SK-N-SH treated with all-trans-retinoic acid at 6 μM for 48 hours (cell line): Measurements from ENCODE around the gene GCNT4.

ENCODE experiments used
- ATAC-seq: fragments of 200-7000 bp; cut with Tn5 transposase; 3 replicates; pipeline ENCODE4 v1.9.1; 2020; ENCODE audit warnings: mild to moderate bottlenecking, moderate library complexity
- ARNTL ChIP-seq: fragments of 450-650 bp; formaldehyde crosslinking; IDR thresholded peaks from 2 replicates; pipeline ENCODE4 v1.5.0; 2020; ENCODE audit warnings: low read depth, mild to moderate bottlenecking, moderate library complexity, borderline replicate concordance
- CSDC2 ChIP-seq: fragments of 250-450 bp; sonication (Bioruptor Pico); IDR thresholded peaks from 2 replicates; pipeline ENCODE4 v1.5.0; 2020; ENCODE audit warnings: mild to moderate bottlenecking, moderate library complexity
- ESRRG ChIP-seq: fragments of 250-450 bp; sonication (Bioruptor Pico); IDR thresholded peaks from 2 replicates; pipeline ENCODE4 v1.6.1; 2021; ENCODE audit warnings: mild to moderate bottlenecking
- GLIS3 ChIP-seq: fragments of 250-450 bp; sonication (Bioruptor Pico); IDR thresholded peaks from 2 replicates; pipeline ENCODE4 v1.5.0; 2020; ENCODE audit warnings: mild to moderate bottlenecking, moderate library complexity
- ISL1 ChIP-seq: fragments of 250-450 bp; sonication (Bioruptor Pico); IDR thresholded peaks from 2 replicates; pipeline ENCODE4 v2.1.2; 2022; ENCODE audit warnings: mild to moderate bottlenecking, moderate library complexity
- OSR1 ChIP-seq: fragments of 250-450 bp; sonication (Bioruptor Pico); IDR thresholded peaks from 2 replicates; pipeline ENCODE4 v1.8.0; 2022; ENCODE audit warnings: moderate library complexity, mild to moderate bottlenecking, inconsistent platforms
- RARB ChIP-seq: fragments of 250-450 bp; sonication (Bioruptor Pico); IDR thresholded peaks from 2 replicates; pipeline ENCODE4 v1.8.0; 2021; ENCODE audit warnings: mild to moderate bottlenecking, moderate library complexity
- TCF4 ChIP-seq: fragments of 250-450 bp; sonication (Bioruptor Pico); IDR thresholded peaks from 2 replicates; pipeline ENCODE4 v1.8.0; 2021; ENCODE audit warnings: mild to moderate bottlenecking, moderate library complexity, borderline replicate concordance
- TOX ChIP-seq: fragments of 250-450 bp; sonication (Bioruptor Pico); IDR thresholded peaks from 2 replicates; pipeline ENCODE4 v1.8.0; 2021; ENCODE audit warnings: mild to moderate bottlenecking, moderate library complexity, borderline replicate concordance
- ZC3H10 ChIP-seq: fragments of 250-450 bp; sonication (Bioruptor Pico); IDR thresholded peaks from 2 replicates; pipeline ENCODE4 v1.5.1; 2021; ENCODE audit warnings: mild to moderate bottlenecking, moderate library complexity
- ZFP3 ChIP-seq: fragments of 250-450 bp; sonication (Bioruptor Pico); IDR thresholded peaks from 2 replicates; pipeline ENCODE4 v1.5.0; 2020; ENCODE audit warnings: mild to moderate bottlenecking, moderate library complexity
- ZFP30 ChIP-seq: fragments of 450-650 bp; formaldehyde crosslinking; IDR thresholded peaks from 2 replicates; pipeline ENCODE4 v1.5.0; 2022; ENCODE audit warnings: mild to moderate bottlenecking, moderate library complexity
- ZNF70 ChIP-seq: fragments of 450-650 bp; formaldehyde crosslinking; IDR thresholded peaks from 2 replicates; pipeline ENCODE4 v1.5.0; 2020; ENCODE audit warnings: mild to moderate bottlenecking, moderate library complexity
- ZNF8 ChIP-seq: fragments of 450-650 bp; formaldehyde crosslinking; IDR thresholded peaks from 2 replicates; pipeline ENCODE4 v1.5.0; 2020; ENCODE audit warnings: mild to moderate bottlenecking, moderate library complexity
- TF ChIP-seq, protein P1 (sequence below): fragments of 250-450 bp; sonication (Bioruptor Pico); IDR thresholded peaks from 2 replicates; pipeline ENCODE4 v1.5.0; 2020; ENCODE audit warnings: mild to moderate bottlenecking, moderate library complexity
- TF ChIP-seq, protein P2 (sequence below): fragments of 250-450 bp; sonication (Bioruptor Pico); IDR thresholded peaks from 2 replicates; pipeline ENCODE4 v1.5.1; 2021; ENCODE audit warnings: mild to moderate bottlenecking, moderate library complexity
- TF ChIP-seq, protein P3 (sequence below): fragments of 250-450 bp; sonication (Bioruptor Pico); IDR thresholded peaks from 2 replicates; pipeline ENCODE4 v1.8.0; 2020; ENCODE audit warnings: mild to moderate bottlenecking, moderate library complexity, borderline replicate concordance
- TF ChIP-seq, protein P4 (sequence below): fragments of 250-450 bp; sonication (Bioruptor Pico); IDR thresholded peaks from 2 replicates; pipeline ENCODE4 v1.8.0; 2021; ENCODE audit warnings: low read depth, mild to moderate bottlenecking, moderate library complexity, borderline replicate concordance

The GCNT4 gene

DNA sequence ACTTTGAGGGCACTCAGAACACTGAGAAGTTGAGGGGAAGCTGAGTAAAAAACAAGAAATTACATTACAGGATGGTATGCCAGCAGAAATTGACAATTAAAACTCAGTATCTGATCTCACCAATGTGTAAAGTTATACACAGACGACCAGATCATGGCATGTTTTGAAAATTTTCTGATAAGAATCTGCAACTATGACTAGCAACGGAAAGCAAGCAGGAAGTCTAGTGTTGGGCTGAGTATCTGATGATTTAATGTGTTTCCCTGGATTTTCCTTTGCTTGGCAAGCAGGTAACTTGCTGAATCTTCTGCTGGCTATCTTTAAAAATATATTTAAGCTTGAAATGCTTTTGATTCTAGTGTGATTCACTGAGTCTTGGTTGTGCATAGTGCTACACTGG, 5.2 kb upstream of the GCNT4 start:
- ATAC-seq = no peak
- TF ChIP-seq TCF4 (no peak), ZNF8 (CRISPR knock-in tag) (no peak), ISL1 (CRISPR knock-in tag) (no peak), OSR1 (no peak), ARNTL (CRISPR knock-in tag) (no peak), ZFP3 (CRISPR knock-in tag) (no peak), RARB (CRISPR knock-in tag) (no peak), CSDC2 (CRISPR knock-in tag) (no peak), ESRRG (CRISPR knock-in tag) (no peak), GLIS3 (CRISPR knock-in tag) (no peak), ZNF70 (no peak)
- TF ChIP-seq, protein P1, sequence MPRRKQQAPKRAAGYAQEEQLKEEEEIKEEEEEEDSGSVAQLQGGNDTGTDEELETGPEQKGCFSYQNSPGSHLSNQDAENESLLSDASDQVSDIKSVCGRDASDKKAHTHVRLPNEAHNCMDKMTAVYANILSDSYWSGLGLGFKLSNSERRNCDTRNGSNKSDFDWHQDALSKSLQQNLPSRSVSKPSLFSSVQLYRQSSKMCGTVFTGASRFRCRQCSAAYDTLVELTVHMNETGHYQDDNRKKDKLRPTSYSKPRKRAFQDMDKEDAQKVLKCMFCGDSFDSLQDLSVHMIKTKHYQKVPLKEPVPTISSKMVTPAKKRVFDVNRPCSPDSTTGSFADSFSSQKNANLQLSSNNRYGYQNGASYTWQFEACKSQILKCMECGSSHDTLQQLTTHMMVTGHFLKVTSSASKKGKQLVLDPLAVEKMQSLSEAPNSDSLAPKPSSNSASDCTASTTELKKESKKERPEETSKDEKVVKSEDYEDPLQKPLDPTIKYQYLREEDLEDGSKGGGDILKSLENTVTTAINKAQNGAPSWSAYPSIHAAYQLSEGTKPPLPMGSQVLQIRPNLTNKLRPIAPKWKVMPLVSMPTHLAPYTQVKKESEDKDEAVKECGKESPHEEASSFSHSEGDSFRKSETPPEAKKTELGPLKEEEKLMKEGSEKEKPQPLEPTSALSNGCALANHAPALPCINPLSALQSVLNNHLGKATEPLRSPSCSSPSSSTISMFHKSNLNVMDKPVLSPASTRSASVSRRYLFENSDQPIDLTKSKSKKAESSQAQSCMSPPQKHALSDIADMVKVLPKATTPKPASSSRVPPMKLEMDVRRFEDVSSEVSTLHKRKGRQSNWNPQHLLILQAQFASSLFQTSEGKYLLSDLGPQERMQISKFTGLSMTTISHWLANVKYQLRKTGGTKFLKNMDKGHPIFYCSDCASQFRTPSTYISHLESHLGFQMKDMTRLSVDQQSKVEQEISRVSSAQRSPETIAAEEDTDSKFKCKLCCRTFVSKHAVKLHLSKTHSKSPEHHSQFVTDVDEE (CRISPR knock-in tag) = no peak
- TF ChIP-seq, protein P2, sequence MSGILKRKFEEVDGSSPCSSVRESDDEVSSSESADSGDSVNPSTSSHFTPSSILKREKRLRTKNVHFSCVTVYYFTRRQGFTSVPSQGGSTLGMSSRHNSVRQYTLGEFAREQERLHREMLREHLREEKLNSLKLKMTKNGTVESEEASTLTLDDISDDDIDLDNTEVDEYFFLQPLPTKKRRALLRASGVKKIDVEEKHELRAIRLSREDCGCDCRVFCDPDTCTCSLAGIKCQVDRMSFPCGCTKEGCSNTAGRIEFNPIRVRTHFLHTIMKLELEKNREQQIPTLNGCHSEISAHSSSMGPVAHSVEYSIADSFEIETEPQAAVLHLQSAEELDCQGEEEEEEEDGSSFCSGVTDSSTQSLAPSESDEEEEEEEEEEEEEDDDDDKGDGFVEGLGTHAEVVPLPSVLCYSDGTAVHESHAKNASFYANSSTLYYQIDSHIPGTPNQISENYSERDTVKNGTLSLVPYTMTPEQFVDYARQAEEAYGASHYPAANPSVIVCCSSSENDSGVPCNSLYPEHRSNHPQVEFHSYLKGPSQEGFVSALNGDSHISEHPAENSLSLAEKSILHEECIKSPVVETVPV (CRISPR knock-in tag) = no peak

DNA sequence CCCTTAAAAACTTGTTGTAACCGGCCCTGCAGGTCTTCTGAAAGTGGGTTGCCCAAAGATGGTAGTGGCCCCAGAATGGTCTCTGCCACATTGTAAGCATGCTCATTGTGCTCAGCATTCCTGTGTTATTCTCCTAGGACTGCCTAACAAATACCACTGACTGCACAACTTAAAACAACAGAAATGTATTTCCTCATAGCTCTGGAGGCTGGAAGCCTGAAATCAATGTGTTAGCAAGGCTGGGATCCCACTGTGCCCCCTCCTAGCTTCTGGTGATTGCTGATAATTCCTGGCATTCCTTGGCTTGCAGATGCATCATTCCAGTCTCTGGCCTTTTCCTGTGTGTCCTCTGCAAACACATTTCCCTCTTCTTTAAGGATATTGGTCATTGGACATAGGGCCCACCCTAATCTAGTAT, 3.4 kb upstream of the GCNT4 start:
- no peak for ATAC-seq
- TF ChIP-seq ISL1 (CRISPR knock-in tag) (no peak), ZNF8 (CRISPR knock-in tag) (no peak), RARB (CRISPR knock-in tag) (no peak)
- TF ChIP-seq, all 23 proteins: peak for 0

DNA sequence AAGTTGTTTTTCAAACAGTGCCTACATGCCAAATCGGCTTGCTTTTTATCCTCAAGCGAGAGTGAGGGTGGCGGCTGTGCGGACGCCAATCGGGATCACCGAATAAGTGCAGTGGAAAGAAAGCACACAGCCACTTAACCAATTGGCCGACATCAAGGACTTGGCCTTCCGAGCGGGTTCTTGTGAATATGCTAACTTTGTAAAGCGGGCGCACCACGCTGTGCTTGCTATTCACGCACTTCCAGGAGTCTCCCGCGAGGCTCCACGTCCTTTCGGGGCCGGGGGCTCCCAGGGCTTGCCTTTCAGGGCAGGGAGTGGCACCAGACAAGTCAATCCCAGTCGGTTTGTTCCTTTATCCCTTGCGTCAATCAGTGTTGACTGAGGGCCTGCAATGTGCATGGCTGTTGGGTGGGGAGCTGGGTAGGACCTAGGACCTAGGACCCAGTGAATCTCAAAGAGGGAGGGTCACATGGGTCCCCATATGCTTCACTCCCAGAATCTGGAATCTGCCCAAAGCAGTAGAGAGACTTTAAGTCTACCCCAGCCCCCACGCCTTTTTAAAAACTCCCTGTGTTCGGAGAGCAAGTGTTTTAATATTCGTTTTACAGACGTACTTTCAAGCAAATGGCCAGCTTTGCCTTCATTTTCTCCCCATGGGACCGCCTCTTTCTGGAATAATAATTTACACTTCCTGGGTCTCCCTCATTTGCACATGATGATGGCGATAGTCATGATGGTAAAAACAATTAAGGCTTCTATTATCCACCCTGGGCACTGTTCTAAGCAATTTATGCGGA, 2.0 kb upstream of the GCNT4 start:
- ATAC-seq = no peak
- TF ChIP-seq GLIS3 (CRISPR knock-in tag) = no peak
- TF ChIP-seq ZFP30 = no peak
- no peak for TF ChIP-seq ESRRG (CRISPR knock-in tag)
- no peak for TF ChIP-seq TOX (CRISPR knock-in tag)

DNA sequence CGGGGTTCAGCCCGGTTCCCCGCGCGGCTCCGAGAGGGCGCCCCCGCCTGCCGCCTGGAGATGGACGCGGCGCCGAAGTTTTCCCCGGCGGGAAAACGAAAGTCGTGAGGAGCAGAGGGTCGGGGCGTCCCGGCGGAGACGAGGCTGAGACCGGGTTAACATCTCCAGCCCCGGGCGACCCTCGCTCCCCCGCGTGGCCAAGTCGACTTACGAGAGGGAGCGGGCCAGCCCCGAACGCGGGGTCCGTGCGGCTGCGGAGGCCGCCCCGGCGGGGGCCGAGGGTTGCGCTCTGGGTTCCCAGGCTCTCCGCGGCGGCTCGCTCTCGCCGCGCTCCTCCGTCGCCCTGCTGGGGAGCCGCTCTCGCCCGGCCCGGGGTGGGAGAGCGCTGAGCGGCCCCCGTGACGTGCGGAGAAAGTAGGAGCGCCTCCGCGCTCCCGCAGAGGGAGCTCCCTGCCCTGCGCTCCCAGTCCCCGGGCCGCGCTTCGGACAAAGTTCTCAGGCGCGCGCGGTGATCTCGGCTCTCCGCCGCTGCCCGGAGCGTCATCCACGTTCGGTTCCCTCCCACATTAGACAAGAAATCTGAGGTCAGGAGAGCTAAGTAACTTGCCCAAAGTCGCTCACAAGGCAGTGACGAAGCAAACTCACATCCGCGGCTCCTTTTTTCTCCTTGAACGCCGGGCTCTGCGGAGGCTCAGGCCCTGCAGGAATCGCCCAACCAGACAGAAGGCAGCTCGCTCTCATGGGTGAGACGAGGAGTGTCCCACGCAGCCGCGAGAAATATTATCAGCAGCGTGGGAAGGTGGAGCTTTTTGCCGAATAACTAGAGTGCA, 1.2 kb upstream of the GCNT4 start:
- peak; percentile 67 for ATAC-seq
- TF ChIP-seq ISL1 (CRISPR knock-in tag) (no peak), ZNF8 (CRISPR knock-in tag) (no peak), ZFP3 (CRISPR knock-in tag) (no peak), TCF4 (no peak), GLIS3 (CRISPR knock-in tag) (no peak), ARNTL (CRISPR knock-in tag) (no peak), ZC3H10 (CRISPR knock-in tag) (no peak), ESRRG (CRISPR knock-in tag) (no peak), ZFP30 (no peak)
- TF ChIP-seq, protein P3, sequence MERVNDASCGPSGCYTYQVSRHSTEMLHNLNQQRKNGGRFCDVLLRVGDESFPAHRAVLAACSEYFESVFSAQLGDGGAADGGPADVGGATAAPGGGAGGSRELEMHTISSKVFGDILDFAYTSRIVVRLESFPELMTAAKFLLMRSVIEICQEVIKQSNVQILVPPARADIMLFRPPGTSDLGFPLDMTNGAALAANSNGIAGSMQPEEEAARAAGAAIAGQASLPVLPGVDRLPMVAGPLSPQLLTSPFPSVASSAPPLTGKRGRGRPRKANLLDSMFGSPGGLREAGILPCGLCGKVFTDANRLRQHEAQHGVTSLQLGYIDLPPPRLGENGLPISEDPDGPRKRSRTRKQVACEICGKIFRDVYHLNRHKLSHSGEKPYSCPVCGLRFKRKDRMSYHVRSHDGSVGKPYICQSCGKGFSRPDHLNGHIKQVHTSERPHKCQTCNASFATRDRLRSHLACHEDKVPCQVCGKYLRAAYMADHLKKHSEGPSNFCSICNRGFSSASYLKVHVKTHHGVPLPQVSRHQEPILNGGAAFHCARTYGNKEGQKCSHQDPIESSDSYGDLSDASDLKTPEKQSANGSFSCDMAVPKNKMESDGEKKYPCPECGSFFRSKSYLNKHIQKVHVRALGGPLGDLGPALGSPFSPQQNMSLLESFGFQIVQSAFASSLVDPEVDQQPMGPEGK (CRISPR knock-in tag) = no peak
- TF ChIP-seq, protein P4, sequence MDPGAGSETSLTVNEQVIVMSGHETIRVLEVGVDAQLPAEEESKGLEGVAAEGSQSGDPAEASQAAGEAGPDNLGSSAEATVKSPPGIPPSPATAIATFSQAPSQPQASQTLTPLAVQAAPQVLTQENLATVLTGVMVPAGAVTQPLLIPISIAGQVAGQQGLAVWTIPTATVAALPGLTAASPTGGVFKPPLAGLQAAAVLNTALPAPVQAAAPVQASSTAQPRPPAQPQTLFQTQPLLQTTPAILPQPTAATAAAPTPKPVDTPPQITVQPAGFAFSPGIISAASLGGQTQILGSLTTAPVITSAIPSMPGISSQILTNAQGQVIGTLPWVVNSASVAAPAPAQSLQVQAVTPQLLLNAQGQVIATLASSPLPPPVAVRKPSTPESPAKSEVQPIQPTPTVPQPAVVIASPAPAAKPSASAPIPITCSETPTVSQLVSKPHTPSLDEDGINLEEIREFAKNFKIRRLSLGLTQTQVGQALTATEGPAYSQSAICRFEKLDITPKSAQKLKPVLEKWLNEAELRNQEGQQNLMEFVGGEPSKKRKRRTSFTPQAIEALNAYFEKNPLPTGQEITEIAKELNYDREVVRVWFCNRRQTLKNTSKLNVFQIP (CRISPR knock-in tag) = no peak
